K562 (cell line): Measurements from ENCODE around the gene TCF12. TPM values are rescaled to one million over a fixed set of nuclear protein-coding genes. Genes with fewer than 3 reads are reported as not detected.

Experiments used
- ATAC-seq: fragments of 200-7000 bp; cut with Tn5 transposase; 3 replicates; pipeline ENCODE4 v1.9.1; 2020; ENCODE audit warnings: moderate library complexity
- BruUV-seq: library from RNA; stranded (reverse); fragments of 400-500 nt; replicated peaks from 2 replicates; lab custom pipeline; 2021; lab: Mats Ljungman, UMichigan
- CTCF ChIA-PET: fragments of 300-600 bp; formaldehyde crosslinking; extraction: SDS; loops from one replicate; lab custom pipeline; 2021; ENCODE audit warnings: low intra/inter-chr PET ratio; lab: Yijun Ruan, JAX
- POLR2A ChIA-PET: fragments of 300-600, 350-650 bp; sonication (Branson Sonifier 250); formaldehyde crosslinking; extraction: SDS; loops from one replicate; lab custom pipeline; 2021; ENCODE audit warnings: antibody characterized with exemption, inconsistent platforms; lab: Yijun Ruan, JAX
- DNase-seq, 4 experiments: peaks; one replicate each; pipeline versions ENCODE4 v3.0.0 to v3.0.0-alpha.2; 2011 to 2018; ENCODE audit warnings: low spot score in 3 of 4, mixed read lengths in 3 of 4; ENCODE audit errors: extremely low read depth in 1 of 4
- FAIRE-seq: peaks from 2 replicates; lab custom pipeline; 2011; peaks lifted over from hg19 to GRCh38; lab: Jason Lieb, UNC
- H2AFZ ChIP-seq: 2 replicates; pipeline ENCODE4 v1.6.0; 2011; ENCODE audit warnings: low read depth, low read length, control low read depth, inconsistent platforms
- H3K27ac ChIP-seq: fragments of 200-600 bp; 3 replicates; pipeline ENCODE4 v1.8.0; 2011; ENCODE audit warnings: low read depth, mild to moderate bottlenecking, control low read depth, inconsistent platforms, low read length, moderate library complexity, mixed read lengths; ENCODE audit errors: extremely low read depth
- H3K27me3 ChIP-seq, 2 experiments: fragments of 300-600 bp in 1 of 2; 2 replicates in 1 of 2; 3 replicates in 1 of 2; pipeline versions ENCODE4 v1.6.0 to v1.8.0; 2011; ENCODE audit warnings: inconsistent platforms in 2 of 2, low read length in 2 of 2, mild to moderate bottlenecking in 1 of 2, mixed read lengths in 1 of 2, moderate library complexity in 1 of 2; ENCODE audit not compliant: control insufficient read depth in 2 of 2, insufficient read depth in 2 of 2
- H3K36me3 ChIP-seq: fragments of 300-600 bp; 3 replicates; pipeline ENCODE4 v1.8.0; 2011; ENCODE audit warnings: mild to moderate bottlenecking, low read length, inconsistent platforms; ENCODE audit not compliant: control insufficient read depth, insufficient read depth
- H3K4me1 ChIP-seq, 2 experiments: fragments of 200-600 bp in 1 of 2; replicated peaks in 1 of 2; 2 replicates in 1 of 2; 3 replicates in 1 of 2; pipeline versions ENCODE4 v1.5.1 to v1.8.0; 2011; ENCODE audit warnings: inconsistent platforms in 2 of 2, low read length in 2 of 2, mild to moderate bottlenecking in 1 of 2, mixed read lengths in 1 of 2, moderate library complexity in 1 of 2; ENCODE audit not compliant: control insufficient read depth in 2 of 2, insufficient read depth in 2 of 2
- H3K4me2 ChIP-seq: 2 replicates; pipeline ENCODE4 v1.6.1; 2011; ENCODE audit warnings: low read length, control low read depth, inconsistent platforms, mixed read lengths; ENCODE audit not compliant: insufficient read depth
- H3K4me3 ChIP-seq: fragments of 200-600 bp; sonication (generic), shearing (Covaris generic); 2 replicates; pipeline ENCODE4 v1.5.1; 2016; ENCODE audit warnings: control low read depth, inconsistent platforms
- H3K79me2 ChIP-seq: fragments of 200-600 bp; 3 replicates; pipeline ENCODE4 v1.8.0; 2011; ENCODE audit warnings: low read length, inconsistent platforms; ENCODE audit not compliant: control insufficient read depth, insufficient read depth
- H3K9ac ChIP-seq, 2 experiments: 2 replicates each; pipeline versions ENCODE4 v1.6.0 to v1.6.1; 2011; ENCODE audit warnings: low read depth in 2 of 2, low read length in 2 of 2, control low read depth in 1 of 2, inconsistent platforms in 1 of 2, mild to moderate bottlenecking in 1 of 2, mixed read lengths in 1 of 2; ENCODE audit not compliant: insufficient read depth in 1 of 2
- H3K9me1 ChIP-seq: one replicate; pipeline ENCODE4 v1.6.0; 2011; ENCODE audit warnings: inconsistent platforms, mild to moderate bottlenecking, low read length, moderate library complexity; ENCODE audit not compliant: control insufficient read depth, insufficient read depth
- H3K9me3 ChIP-seq: replicated peaks from 2 replicates; pipeline ENCODE4 v1.5.1; 2011; ENCODE audit warnings: low read depth, low read length, inconsistent platforms; ENCODE audit not compliant: control insufficient read depth, insufficient read depth
- H4K20me1 ChIP-seq: replicated peaks from 2 replicates; pipeline ENCODE4 v1.6.1; 2011; ENCODE audit warnings: low read length, inconsistent platforms, mixed read lengths; ENCODE audit not compliant: control insufficient read depth, insufficient read depth
- BMI1 ChIP-seq: fragments of 150-350 bp; IDR thresholded peaks from 2 replicates; pipeline ENCODE4 v1.6.1; 2014; ENCODE audit warnings: low read length
- FOS ChIP-seq: IDR thresholded peaks from 3 replicates; pipeline ENCODE4 v1.6.1; 2011; ENCODE audit not compliant: insufficient read length; ENCODE audit errors: extremely low read depth
- HDGF ChIP-seq: fragments of 450-650 bp; IDR thresholded peaks from 2 replicates; pipeline ENCODE4 v1.6.1; 2016
- NFRKB ChIP-seq: fragments of 450-650 bp; IDR thresholded peaks from 2 replicates; pipeline ENCODE4 v1.6.1; 2016; ENCODE audit warnings: low read depth
- SPI1 ChIP-seq: IDR thresholded peaks from 2 replicates; pipeline ENCODE4 v1.6.1; 2011; ENCODE audit warnings: low read depth, low read length, control low read depth, borderline replicate concordance
- ZNF212 ChIP-seq: fragments of 450-650 bp; formaldehyde crosslinking; IDR thresholded peaks from 2 replicates; pipeline ENCODE4 v1.4.0; 2020; ENCODE audit warnings: mild to moderate bottlenecking
- WGBS: fragments of 100-300 bp; shearing (Covaris generic); methylation state at CpG from one replicate; pipeline ENCODE4 v1.1.6; 2016; ENCODE audit warnings: low coverage, mixed read lengths; ENCODE audit not compliant: insufficient coverage; ENCODE audit errors: missing lambda C conversion rate; 5-methylcytosine and 5-hydroxymethylcytosine counted together
- in situ Hi-C: fragments of 300-500 bp; cut with MboI; formaldehyde crosslinking; loops from 4 replicates; pipeline ENCODE4 v1.15.0; 2018; ENCODE audit warnings: inconsistent platforms, mixed read lengths
- intact Hi-C: fragments of 100-400 bp; cut with micrococcal nuclease; formaldehyde crosslinking; loops from 2 replicates; pipeline ENCODE4 v1.14.2; 2022
- polyA plus RNA-seq, 8 experiments: library from polyadenylated mRNA; depleted of rRNA in 4 of 8; stranded (reverse) in 5 of 8; unstranded in 3 of 8; fragments of >200 nt; fragmentation: Nextera tagmentation in 2 of 8; fragmentation: Illumina TruSeq in 1 of 8; extraction: Ambion mirVana in 2 of 8; extraction: Trizol in 1 of 8; gene quantifications; 2 replicates each; pipeline versions ENCODE4 v1.2.1 to v1.2.3, GENCODE V29; 2011 to 2014; ENCODE audit warnings: inconsistent platforms in 1 of 8, missing spikeins in 1 of 8
- total RNA-seq, 7 experiments: library from RNA; depleted of rRNA in 6 of 7; stranded (reverse); fragments of >200 nt in 6 of 7; fragmentation: Illumina TruSeq in 2 of 7; extraction: Trizol in 2 of 7; gene quantifications; 2 replicates each; pipeline versions ENCODE4 v1.2.1 to v1.2.3, GENCODE V29; 2011 to 2021; ENCODE audit warnings: low replicate concordance in 1 of 7
- TF ChIP-seq, protein P1 (sequence below): fragments of 250-450 bp; sonication (Bioruptor Pico); IDR thresholded peaks from 2 replicates; pipeline ENCODE4 v1.9.0; 2021; ENCODE audit warnings: mild to moderate bottlenecking
- TF ChIP-seq, protein P2 (sequence below): fragments of 450-650 bp; IDR thresholded peaks from 2 replicates; pipeline ENCODE4 v1.7.0; 2016; ENCODE audit warnings: borderline replicate concordance
- TF ChIP-seq, protein P3 (sequence below): fragments of 250-450 bp; sonication (Bioruptor Pico); IDR thresholded peaks from 2 replicates; pipeline ENCODE4 v1.8.0; 2022; ENCODE audit warnings: moderate library complexity, mild to moderate bottlenecking, inconsistent platforms
- TF ChIP-seq, protein P4 (sequence below): fragments of 450-650 bp; formaldehyde crosslinking; conservative IDR thresholded peaks from 2 replicates; pipeline ENCODE4 v1.4.0; 2022; ENCODE audit warnings: mild to moderate bottlenecking, missing genetic modification characterization

Gene TCF12
- total and polyA plus RNA-seq, 9 of the 15 experiments (the other 6 are each of a cell fraction or from before 2014, with no cell fraction given): 10.5 to 132 (median 52.9) TPM

DNA sequence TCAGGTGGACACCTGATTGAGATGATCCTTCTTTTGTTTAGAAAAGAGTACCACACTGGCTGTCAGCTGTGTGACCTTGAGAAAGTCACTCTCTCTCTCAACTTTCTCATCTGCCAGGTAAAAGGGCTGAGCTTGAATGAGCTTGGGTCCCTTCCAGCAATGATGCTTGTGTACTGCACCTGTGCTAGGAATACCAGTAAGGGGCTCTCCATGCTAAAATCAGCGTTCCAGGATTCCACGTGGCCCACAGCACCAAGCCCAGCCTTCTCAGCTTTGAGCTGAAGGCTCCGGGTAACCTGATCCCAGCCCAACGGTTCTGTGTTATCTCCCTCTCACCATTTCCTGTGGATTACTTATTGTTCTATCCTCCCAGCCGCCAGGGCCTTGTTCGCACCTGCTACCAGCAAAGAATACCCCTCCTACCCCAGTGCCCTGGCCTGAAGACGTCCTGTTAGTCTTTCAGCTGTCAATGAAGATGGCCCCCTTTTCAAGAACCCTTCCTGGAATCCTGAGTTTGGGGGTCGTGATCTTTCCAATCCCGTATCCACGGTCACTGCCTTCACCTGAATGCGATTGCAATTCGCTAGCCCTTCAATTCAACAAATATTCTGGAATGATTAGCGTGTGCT, 403.6 kb downstream of the TCF12 start (continued):
- TF ChIP-seq, protein P1, sequence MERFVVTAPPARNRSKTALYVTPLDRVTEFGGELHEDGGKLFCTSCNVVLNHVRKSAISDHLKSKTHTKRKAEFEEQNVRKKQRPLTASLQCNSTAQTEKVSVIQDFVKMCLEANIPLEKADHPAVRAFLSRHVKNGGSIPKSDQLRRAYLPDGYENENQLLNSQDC (CRISPR knock-in tag): no peak
- TF ChIP-seq, protein P2, sequence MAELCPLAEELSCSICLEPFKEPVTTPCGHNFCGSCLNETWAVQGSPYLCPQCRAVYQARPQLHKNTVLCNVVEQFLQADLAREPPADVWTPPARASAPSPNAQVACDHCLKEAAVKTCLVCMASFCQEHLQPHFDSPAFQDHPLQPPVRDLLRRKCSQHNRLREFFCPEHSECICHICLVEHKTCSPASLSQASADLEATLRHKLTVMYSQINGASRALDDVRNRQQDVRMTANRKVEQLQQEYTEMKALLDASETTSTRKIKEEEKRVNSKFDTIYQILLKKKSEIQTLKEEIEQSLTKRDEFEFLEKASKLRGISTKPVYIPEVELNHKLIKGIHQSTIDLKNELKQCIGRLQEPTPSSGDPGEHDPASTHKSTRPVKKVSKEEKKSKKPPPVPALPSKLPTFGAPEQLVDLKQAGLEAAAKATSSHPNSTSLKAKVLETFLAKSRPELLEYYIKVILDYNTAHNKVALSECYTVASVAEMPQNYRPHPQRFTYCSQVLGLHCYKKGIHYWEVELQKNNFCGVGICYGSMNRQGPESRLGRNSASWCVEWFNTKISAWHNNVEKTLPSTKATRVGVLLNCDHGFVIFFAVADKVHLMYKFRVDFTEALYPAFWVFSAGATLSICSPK: no peak
- TF ChIP-seq ZNF212 (CRISPR knock-in tag) (no peak), SPI1 (no peak)

DNA sequence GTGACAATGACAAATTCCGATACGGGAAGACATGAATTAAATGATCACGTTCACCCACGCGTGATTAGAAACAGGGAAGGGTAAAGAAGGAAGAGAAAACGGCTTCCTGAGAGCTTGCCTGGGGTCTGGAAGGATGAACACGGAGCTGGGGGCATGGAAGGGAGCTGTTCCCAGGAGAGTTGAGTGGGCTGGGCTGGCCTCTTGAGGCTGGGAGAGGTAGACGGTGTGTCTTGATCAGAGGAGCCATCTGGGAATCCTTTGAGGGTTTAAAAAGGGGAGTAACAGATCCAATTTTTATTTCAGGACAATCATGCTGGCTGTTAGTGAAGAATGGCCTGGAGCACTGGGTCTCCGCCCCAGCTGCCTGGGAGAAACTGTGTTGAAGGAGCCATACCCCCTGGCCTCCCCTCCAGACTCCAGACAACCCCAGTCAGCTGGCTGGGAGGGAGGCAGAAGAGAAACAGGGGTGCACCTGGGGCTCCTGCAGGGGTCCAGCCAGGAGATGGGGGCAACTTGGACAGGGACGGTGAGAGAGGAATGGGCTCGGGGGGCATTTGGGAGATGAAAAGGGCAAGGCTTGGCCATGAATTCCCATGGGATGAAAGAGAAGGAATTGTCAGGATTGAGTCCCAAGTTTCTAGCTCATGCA, 404.3 kb downstream of the TCF12 start:
- WGBS: 7% methylated on average over 11 of the region's 11 CpGs
- peak; percentile 15 for FAIRE-seq
- Histone ChIP-seq H2AFZ (peak overlapping the region; percentile 94), H3K9ac (peak overlapping the region; percentile 79 to 87; a peak in 3 of 4 replicates), H3K27me3 (no peaks in the 10 kb centered on the region), H3K9me1 (no peaks in the 10 kb centered on the region), H3K36me3 (no peaks in the 10 kb centered on the region; the same call in 2 of the 3 replicates), H3K79me2 (peaks cover 7% of the 10 kb centered on the region; the same call in 2 of the 3 replicates), H3K27ac (peak overlapping the region; percentile 99), H3K9me3 (peaks cover 3% of the 10 kb centered on the region; the same call in 1 of the 2 replicates), H3K4me1 (peaks cover 53 to 56% of the 10 kb centered on the region in 2 experiments), H4K20me1 (no peaks in the 10 kb centered on the region), H3K4me2 (peak overlapping the region; percentile 72), H3K4me3 (peak overlapping the region; percentile 28; the same call in 1 of the 2 replicates)
- POLR2A ChIA-PET: interaction anchor here (0.6 to 2.4 kb wide), 7 partner anchors 10 to 1794 kb away, joined by 3 to 10 read pairs (median 3); no protein-coding TSS in a partner anchor
- CTCF ChIA-PET: interaction anchor here (0.6 kb wide), 1 partner anchor 1076 kb away, joined by 3 read pairs; no protein-coding TSS in a partner anchor
- in situ Hi-C loops (loop anchor here (25.0 kb wide), 1 partner anchor 835 kb away; no protein-coding TSS in a partner anchor), intact Hi-C loops (loop anchor here (5.0 kb wide), 2 partner anchors 100 to 1925 kb away; no protein-coding TSS in a partner anchor)
- ATAC-seq: no peak
- peak in 1 of 4 experiments; percentile 39 for DNase-seq
- BruUV-seq: TSS peak; percentile 99
- TF ChIP-seq FOS (no peak), BMI1 (no peak), NFRKB (peak; percentile 65; the same call in 1 of the 2 replicates), HDGF (peak; percentile 69; the same call in 1 of the 2 replicates)
- TF ChIP-seq, protein P3, sequence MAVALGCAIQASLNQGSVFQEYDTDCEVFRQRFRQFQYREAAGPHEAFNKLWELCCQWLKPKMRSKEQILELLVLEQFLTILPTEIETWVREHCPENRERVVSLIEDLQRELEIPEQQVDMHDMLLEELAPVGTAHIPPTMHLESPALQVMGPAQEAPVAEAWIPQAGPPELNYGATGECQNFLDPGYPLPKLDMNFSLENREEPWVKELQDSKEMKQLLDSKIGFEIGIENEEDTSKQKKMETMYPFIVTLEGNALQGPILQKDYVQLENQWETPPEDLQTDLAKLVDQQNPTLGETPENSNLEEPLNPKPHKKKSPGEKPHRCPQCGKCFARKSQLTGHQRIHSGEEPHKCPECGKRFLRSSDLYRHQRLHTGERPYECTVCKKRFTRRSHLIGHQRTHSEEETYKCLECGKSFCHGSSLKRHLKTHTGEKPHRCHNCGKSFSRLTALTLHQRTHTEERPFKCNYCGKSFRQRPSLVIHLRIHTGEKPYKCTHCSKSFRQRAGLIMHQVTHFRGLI (CRISPR knock-in tag): 0 out of 2 replicates have a peak, but pooled peaks have one; percentile 11
- TF ChIP-seq, protein P4, sequence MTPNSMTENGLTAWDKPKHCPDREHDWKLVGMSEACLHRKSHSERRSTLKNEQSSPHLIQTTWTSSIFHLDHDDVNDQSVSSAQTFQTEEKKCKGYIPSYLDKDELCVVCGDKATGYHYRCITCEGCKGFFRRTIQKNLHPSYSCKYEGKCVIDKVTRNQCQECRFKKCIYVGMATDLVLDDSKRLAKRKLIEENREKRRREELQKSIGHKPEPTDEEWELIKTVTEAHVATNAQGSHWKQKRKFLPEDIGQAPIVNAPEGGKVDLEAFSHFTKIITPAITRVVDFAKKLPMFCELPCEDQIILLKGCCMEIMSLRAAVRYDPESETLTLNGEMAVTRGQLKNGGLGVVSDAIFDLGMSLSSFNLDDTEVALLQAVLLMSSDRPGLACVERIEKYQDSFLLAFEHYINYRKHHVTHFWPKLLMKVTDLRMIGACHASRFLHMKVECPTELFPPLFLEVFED (CRISPR knock-in tag): 0 out of 2 replicates have a peak, but pooled peaks have one; percentile 5
